Naive thymus-derived CD4-positive, alpha-beta T cell (primary cell): ENCODE results near the gene PLEKHA1. TPM values are rescaled to one million over a fixed set of nuclear protein-coding genes. Genes with fewer than 3 reads are reported as not detected.

Experiments
- ATAC-seq: fragments of 150-1000 bp; cut with Tn5 transposase; 2 replicates; pipeline ENCODE4 v1.10.0; 2021; ENCODE audit warnings: mild to moderate bottlenecking, moderate library complexity
- CTCF ChIA-PET: fragments of 350-600 bp; sonication (Branson Sonifier 250); formaldehyde crosslinking; loops from one replicate; lab custom pipeline; 2021; ENCODE audit warnings: antibody characterized with exemption; lab: Charles Lee
- POLR2A ChIA-PET: fragments of 350-600 bp; sonication (Branson Sonifier 250); formaldehyde crosslinking; loops from one replicate; lab custom pipeline; 2021; ENCODE audit warnings: antibody characterized with exemption, inconsistent platforms; lab: Charles Lee
- DNase-seq, 9 donors: peaks; one replicate each; pipeline versions ENCODE4 v3.0.0 to v3.0.0-alpha.2; 2020 to 2022; ENCODE audit warnings: mixed read lengths in 1 of 9
- H3K27ac ChIP-seq: one replicate; pipeline ENCODE4 v1.7.0; 2013; ENCODE audit warnings: mild to moderate bottlenecking, low read depth, low read length, moderate library complexity
- H3K27me3 ChIP-seq, 2 donors: one replicate each; pipeline ENCODE4 v1.7.0; 2013; ENCODE audit warnings: low read length in 2 of 2, mild to moderate bottlenecking in 2 of 2, moderate library complexity in 2 of 2; ENCODE audit not compliant: control insufficient read depth in 2 of 2, insufficient read depth in 2 of 2
- H3K36me3 ChIP-seq, 3 experiments: 1 replicate in 2 of 3; 2 replicates in 1 of 3; pipeline ENCODE4 v1.7.0; 2013; ENCODE audit warnings: low read length in 3 of 3, mild to moderate bottlenecking in 3 of 3, moderate library complexity in 1 of 3; ENCODE audit not compliant: insufficient read depth in 3 of 3, control insufficient read depth in 2 of 3
- H3K4me1 ChIP-seq, 2 donors: one replicate each; pipeline ENCODE4 v1.7.0; 2013; ENCODE audit warnings: low read length in 2 of 2, mild to moderate bottlenecking in 2 of 2, moderate library complexity in 1 of 2; ENCODE audit not compliant: control insufficient read depth in 2 of 2, insufficient read depth in 2 of 2
- H3K4me3 ChIP-seq: 2 replicates; pipeline ENCODE4 v1.7.0; 2013; ENCODE audit warnings: mild to moderate bottlenecking, low read length
- H3K9me3 ChIP-seq, 3 experiments: 1 replicate in 2 of 3; 2 replicates in 1 of 3; pipeline ENCODE4 v1.7.0; 2013; ENCODE audit warnings: low read length in 3 of 3; ENCODE audit not compliant: control insufficient read depth in 2 of 3
- H3K27ac Mint-ChIP-seq, 9 donors: one replicate each; pipeline ENCODE4 v1.8.0; 2020 to 2022; ENCODE audit warnings: mixed read lengths in 9 of 9, mild to moderate bottlenecking in 8 of 9, moderate library complexity in 5 of 9, inconsistent platforms in 2 of 9
- H3K27me3 Mint-ChIP-seq, 5 donors: one replicate each; pipeline ENCODE4 v1.8.0; 2021 to 2022; ENCODE audit warnings: mixed read lengths in 5 of 5, mild to moderate bottlenecking in 1 of 5
- H3K36me3 Mint-ChIP-seq, 5 donors: one replicate each; pipeline ENCODE4 v1.8.0; 2020 to 2022; ENCODE audit warnings: mixed read lengths in 5 of 5, mild to moderate bottlenecking in 3 of 5, inconsistent platforms in 1 of 5
- H3K4me1 Mint-ChIP-seq, 7 donors: one replicate each; pipeline ENCODE4 v1.8.0; 2020 to 2022; ENCODE audit warnings: mixed read lengths in 7 of 7, mild to moderate bottlenecking in 3 of 7, inconsistent platforms in 1 of 7
- H3K4me3 Mint-ChIP-seq, 10 donors: one replicate each; pipeline ENCODE4 v1.8.0; 2020 to 2022; ENCODE audit warnings: mild to moderate bottlenecking in 10 of 10, mixed read lengths in 10 of 10, moderate library complexity in 6 of 10, inconsistent platforms in 2 of 10
- H3K9me3 Mint-ChIP-seq, 11 donors: one replicate each; pipeline ENCODE4 v1.8.0; 2020 to 2022; ENCODE audit warnings: mixed read lengths in 11 of 11, mild to moderate bottlenecking in 4 of 11, inconsistent platforms in 1 of 11, moderate library complexity in 1 of 11
- intact Hi-C, 2 donors: fragments of 100-400 bp; cut with micrococcal nuclease; formaldehyde crosslinking; loops; one replicate each; pipeline ENCODE4 v1.15.1; 2023
- polyA plus RNA-seq, 2 donors: library from polyadenylated mRNA; unstranded; fragments of 300-500 nt; fragmentation: Illumina TruSeq; gene quantifications; one replicate each; pipeline ENCODE4 v1.2.3, GENCODE V29; 2021
- total RNA-seq, 6 experiments: library from RNA in 5 of 6; stranded (reverse) in 5 of 6; gene quantifications; 1 replicate in 5 of 6; 2 replicates in 1 of 6; pipeline ENCODE4 v1.2.3 and lab custom pipeline; 2021 to 2026

Gene PLEKHA1
- total and polyA plus RNA-seq, 7 experiments from 2014 or later = 5.9 to 100 (median 87.2) TPM

- H3K27me3 Mint-ChIP-seq = peaks cover 0 to 70% (median 5%) of the 10 kb centered on the region in 5 donors
- CTCF ChIA-PET = interaction anchor here (0.9 to 2.2 kb wide), 7 partner anchors 14 to 61 kb away, joined by 3 to 12 read pairs (median 4); no protein-coding TSS in a partner anchor
- intact Hi-C loops = loop anchor here (1.0 to 10.0 kb wide), 13 partner anchors 31 to 1519 kb away; partner anchors contain the start of genes C10orf88 (in 2 of the 2), FAM24B (in 2 of the 2), IKZF5 (in 2 of the 2) and NSMCE4A (in 2 of the 2)
- H3K4me3 Mint-ChIP-seq = peak overlapping the region; percentile 91 to 99 (median 95)
- ATAC-seq (no peak), DNase-seq (no peak)
- peaks cover 15 to 45% (median 31%) of the 10 kb centered on the region in 7 donors for H3K4me1 Mint-ChIP-seq
- H3K27ac Mint-ChIP-seq = peak overlapping the region; percentile 39 to 96 (median 93)
- Histone ChIP-seq H3K9me3 (no peaks in the 10 kb centered on the region), H3K36me3 (peaks cover 0 to 5% (median 0%) of the 10 kb centered on the region in 3 experiments), H3K27me3 (no peaks in the 10 kb centered on the region), H3K4me3 (peak overlapping the region; percentile 65), H3K4me1 (peaks cover 6 to 17% of the 10 kb centered on the region in 2 donors), H3K27ac (peak overlapping the region; percentile 98)
- H3K9me3 Mint-ChIP-seq = no peaks in the 10 kb centered on the region
- H3K36me3 Mint-ChIP-seq = peaks cover 0 to 2% (median 0%) of the 10 kb centered on the region in 5 donors
- POLR2A ChIA-PET = interaction anchor here (0.7 to 3.3 kb wide), 19 partner anchors 13 to 780 kb away, joined by 3 to 31 read pairs (median 3); partner anchors contain the start of gene BUB3
Measured at GRCh38 chr10:122373721-122374120, 787 bp upstream of the PLEKHA1 start.

DNA sequence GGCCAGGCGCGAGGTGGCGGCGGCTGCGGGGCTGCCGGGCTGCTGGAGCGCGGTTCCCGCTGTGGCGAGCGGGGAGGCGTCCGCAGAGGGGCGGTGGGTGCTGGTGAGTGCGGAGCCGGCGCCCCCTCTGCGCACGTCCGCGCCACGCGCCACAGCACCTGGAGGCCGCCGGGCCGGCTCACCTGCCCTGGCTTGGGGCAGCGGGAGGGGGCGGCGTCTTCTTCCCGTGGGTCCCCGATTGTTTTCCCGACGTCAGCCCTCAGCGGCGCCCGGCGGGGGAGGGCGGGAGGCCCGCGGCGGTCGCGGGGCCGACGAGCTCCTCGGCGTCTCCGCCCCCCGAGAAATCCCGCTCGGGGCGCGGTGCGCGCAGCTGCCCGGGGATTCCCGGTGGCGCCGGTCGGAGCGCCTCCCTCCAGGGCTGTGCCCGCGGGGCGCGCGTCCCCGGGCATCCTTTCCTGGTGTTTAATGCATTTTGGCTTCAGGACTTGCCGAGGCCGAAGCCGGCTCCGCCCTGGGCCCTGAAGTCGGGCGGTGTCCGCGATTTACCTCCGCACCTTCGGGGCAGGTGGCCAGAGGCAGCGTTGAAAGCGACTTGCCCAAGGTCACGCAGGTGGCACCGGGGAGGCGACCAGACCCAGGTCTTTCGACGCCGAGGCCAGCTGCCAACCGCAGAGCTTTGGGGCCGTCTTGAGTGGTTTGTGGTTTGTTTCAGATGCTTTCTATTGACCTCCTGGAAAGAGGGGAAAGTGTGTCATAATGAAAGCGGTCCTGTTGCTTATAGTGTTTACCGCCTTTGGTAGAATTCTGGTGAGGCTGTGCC is 561 bp downstream of the PLEKHA1 start:
- Mint-ChIP-seq H3K27ac (peak overlapping the region; percentile 81 to 98 (median 93)), H3K36me3 (peaks cover under 1 to 7% (median 1%) of the 10 kb centered on the region in 5 donors), H3K9me3 (peaks cover 0 to 2% (median 0%) of the 10 kb centered on the region in 11 donors), H3K4me3 (peak overlapping the region; percentile 88 to 98 (median 95)), H3K4me1 (peaks cover 25 to 58% (median 45%) of the 10 kb centered on the region in 7 donors), H3K27me3 (peaks cover 0 to 72% (median 5%) of the 10 kb centered on the region in 5 donors)
- DNase-seq (peak; percentile 62 to 84 (median 68)), ATAC-seq (peak; percentile 76)
- H3K4me3 ChIP-seq = peak overlapping the region; percentile 90
- H3K9me3 ChIP-seq = no peaks in the 10 kb centered on the region
- no peaks in the 10 kb centered on the region for H3K27me3 ChIP-seq
- peaks cover 9 to 28% of the 10 kb centered on the region in 2 donors for H3K4me1 ChIP-seq
- intact Hi-C loops = loop anchor here (1.0 to 10.0 kb wide), 13 partner anchors 32 to 1520 kb away; partner anchors contain the start of genes C10orf88 (in 2 of the 2), FAM24B (in 2 of the 2), IKZF5 (in 2 of the 2) and NSMCE4A (in 2 of the 2)
- peaks cover 0 to 5% (median 0%) of the 10 kb centered on the region in 3 experiments for H3K36me3 ChIP-seq
- H3K27ac ChIP-seq = peak overlapping the region; percentile 98
- ChIA-PET POLR2A (interaction anchor here (0.7 to 3.3 kb wide), 18 partner anchors 12 to 78 kb away, joined by 3 to 31 read pairs (median 4); no protein-coding TSS in a partner anchor), CTCF (interaction anchor here (1.3 to 2.2 kb wide), 4 partner anchors 12 to 60 kb away, joined by 4 to 12 read pairs (median 5); no protein-coding TSS in a partner anchor)

DNA sequence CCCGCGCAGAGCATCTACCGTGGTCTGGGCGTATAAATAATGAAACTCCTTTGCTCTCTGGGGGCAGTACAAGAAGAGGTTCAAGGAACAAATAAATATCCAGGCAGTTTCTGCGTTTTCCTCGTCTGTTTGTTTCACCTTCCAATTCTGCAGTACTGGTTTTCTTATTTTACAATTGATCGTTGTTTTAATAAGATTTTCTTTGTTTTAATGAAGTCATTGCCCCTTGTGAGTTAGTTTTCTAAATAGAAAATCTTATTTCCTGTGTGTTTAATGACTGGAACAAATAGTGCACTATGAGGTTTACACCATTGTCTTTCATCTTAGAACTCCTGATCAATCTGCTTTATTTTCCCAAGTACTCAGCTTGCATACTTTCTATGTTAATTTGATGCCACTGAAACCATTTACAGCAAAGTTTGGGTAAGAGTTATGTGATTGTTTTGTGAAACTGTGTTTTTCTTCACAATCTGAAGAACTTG is 1.2 kb downstream of the PLEKHA1 start:
- H3K9me3 ChIP-seq = no peaks in the 10 kb centered on the region
- H3K36me3 ChIP-seq = peaks cover 0 to 5% (median 0%) of the 10 kb centered on the region in 3 experiments
- ChIA-PET CTCF (interaction anchor here (1.8 to 2.2 kb wide), 2 partner anchors 24 to 59 kb away, joined by 4 to 12 read pairs; no protein-coding TSS in a partner anchor), POLR2A (interaction anchor here (0.7 to 3.3 kb wide), 5 partner anchors 28 to 44 kb away, joined by 3 to 31 read pairs (median 12); no protein-coding TSS in a partner anchor)
- peaks cover 0 to 70% (median 2%) of the 10 kb centered on the region in 5 donors for H3K27me3 Mint-ChIP-seq
- H3K27ac ChIP-seq = peak overlapping the region; percentile 98
- intact Hi-C loops = loop anchor here (2.0 to 10.0 kb wide), 5 partner anchors 41 to 1521 kb away; partner anchors contain the start of genes NSMCE4A (in 2 of the 2), ATE1 (in 1 of the 2) and WDR11 (in 1 of the 2)
- peaks cover 2 to 12% (median 6%) of the 10 kb centered on the region in 5 donors for H3K36me3 Mint-ChIP-seq
- ATAC-seq (no peak), DNase-seq (no peak)
- peak overlapping the region; percentile 88 to 98 (median 95) for H3K4me3 Mint-ChIP-seq
- peaks cover 27 to 65% (median 51%) of the 10 kb centered on the region in 7 donors for H3K4me1 Mint-ChIP-seq
- peak overlapping the region; percentile 90 for H3K4me3 ChIP-seq
- no peaks in the 10 kb centered on the region for H3K27me3 ChIP-seq
- peaks cover 0 to 5% (median 0%) of the 10 kb centered on the region in 11 donors for H3K9me3 Mint-ChIP-seq
- H3K27ac Mint-ChIP-seq = peak overlapping the region; percentile 81 to 98 (median 93)
- peaks cover 9 to 33% of the 10 kb centered on the region in 2 donors for H3K4me1 ChIP-seq

GRCh38 chr10:122376364-122376961 is 2.0 kb downstream of the PLEKHA1 start:
- peaks cover 27 to 72% (median 58%) of the 10 kb centered on the region in 7 donors for H3K4me1 Mint-ChIP-seq
- no peak for ATAC-seq
- Histone ChIP-seq H3K36me3 (peaks cover 0 to 5% (median 0%) of the 10 kb centered on the region in 3 experiments), H3K9me3 (no peaks in the 10 kb centered on the region), H3K27me3 (no peaks in the 10 kb centered on the region), H3K27ac (peak overlapping the region; percentile 41), H3K4me3 (no peak overlapping the region), H3K4me1 (peaks cover 13 to 33% of the 10 kb centered on the region in 2 donors)
- peak overlapping the region in 9 of 10 donors; percentile 39 to 97 (median 91) for H3K4me3 Mint-ChIP-seq
- H3K27me3 Mint-ChIP-seq = peaks cover 0 to 64% (median 0%) of the 10 kb centered on the region in 5 donors
- DNase-seq = no peak
- POLR2A ChIA-PET = interaction anchor here (1.5 to 3.3 kb wide), 4 partner anchors 28 to 43 kb away, joined by 3 to 31 read pairs (median 18); no protein-coding TSS in a partner anchor
- H3K27ac Mint-ChIP-seq = peak overlapping the region in 4 of 9 donors; percentile 20 to 85 (median 40)
- CTCF ChIA-PET = no interaction called here
- intact Hi-C loops = loop anchor here (10.0 kb wide), 2 partner anchors 402 to 1522 kb away; partner anchors contain the start of genes NSMCE4A (in 2 of the 2) and WDR11 (in 1 of the 2)
- peaks cover 3 to 19% (median 13%) of the 10 kb centered on the region in 5 donors for H3K36me3 Mint-ChIP-seq
- H3K9me3 Mint-ChIP-seq = peaks cover 0 to 8% (median 0%) of the 10 kb centered on the region in 11 donors

GRCh38 chr10:122379041-122379440 is 4.5 kb downstream of the PLEKHA1 start:
- Histone ChIP-seq H3K27ac (peak overlapping the region; percentile 53), H3K4me3 (peak overlapping the region; percentile 30), H3K27me3 (no peaks in the 10 kb centered on the region), H3K4me1 (peaks cover 15 to 38% of the 10 kb centered on the region in 2 donors), H3K9me3 (no peaks in the 10 kb centered on the region), H3K36me3 (peaks cover 0 to 5% (median 0%) of the 10 kb centered on the region in 3 experiments)
- Mint-ChIP-seq H3K27me3 (peaks cover 0 to 42% (median 0%) of the 10 kb centered on the region in 5 donors), H3K27ac (peak overlapping the region in 8 of 9 donors; percentile 65 to 93 (median 86)), H3K36me3 (peaks cover 4 to 31% (median 19%) of the 10 kb centered on the region in 5 donors), H3K4me3 (peak overlapping the region in 9 of 10 donors; percentile 52 to 85 (median 76)), H3K4me1 (peaks cover 19 to 84% (median 78%) of the 10 kb centered on the region in 7 donors), H3K9me3 (peaks cover 0 to 10% (median 0%) of the 10 kb centered on the region in 11 donors)
- CTCF ChIA-PET = interaction anchor here (1.4 to 1.5 kb wide), 2 partner anchors 27 to 56 kb away, joined by 3 read pairs; no protein-coding TSS in a partner anchor
- intact Hi-C loops = loop anchor here (10.0 kb wide), 2 partner anchors 404 to 1524 kb away; partner anchors contain the start of genes NSMCE4A (in 2 of the 2) and WDR11 (in 1 of the 2)
- peak in 7 of 9 donors; percentile 7 to 36 (median 22) for DNase-seq
- ATAC-seq = no peak
- POLR2A ChIA-PET = interaction anchor here (1.0 to 3.1 kb wide), 8 partner anchors 12 to 53 kb away, joined by 3 to 17 read pairs (median 6); no protein-coding TSS in a partner anchor
